ENCODE results near the gene PDYN.

GRCh38 chr20:1942061-1942460 lies 51.8 kb downstream of the PDYN start:
- TF ChIP-seq POLR2AphosphoS5 (IDR thresholded peaks at IDR 0.05; ENCODE audit: control insufficient read depth, insufficient read depth, low read depth, low read length) = no peak
- TF ChIP-seq CTCF (IDR thresholded peaks at IDR 0.05 in 2 of 3, conservative IDR thresholded peaks at IDR 0.05 in 1 of 3; ENCODE audit: insufficient read depth in 2 of 3, low read depth in 1 of 3, low read length in 3 of 3) = no peak
- TF ChIP-seq KLF1 (tag; IDR thresholded peaks at IDR 0.05) = no peak
- no peak for TF ChIP-seq NCOR1 (IDR thresholded peaks at IDR 0.05)
- TF ChIP-seq TCF3 (CRISPR knock-in tag; IDR thresholded peaks at IDR 0.05) = no peak
- no peak for TF ChIP-seq POLR2G (IDR thresholded peaks at IDR 0.05; ENCODE audit: low read depth, low read length)
- TF ChIP-seq ZBTB43 (CRISPR knock-in tag; IDR thresholded peaks at IDR 0.05) = no peak
- no peak for TF ChIP-seq SIN3A (IDR thresholded peaks at IDR 0.05; ENCODE audit: borderline replicate concordance in 2 of 2, control insufficient read depth in 1 of 2, low read depth in 2 of 2, low read length in 2 of 2)
- no peak for TF ChIP-seq YY1 (IDR thresholded peaks at IDR 0.05; ENCODE audit: borderline replicate concordance in 1 of 3, control insufficient read depth in 1 of 3, extremely low read depth in 1 of 3, insufficient read depth in 3 of 3, insufficient read length in 1 of 3, insufficient replicate concordance in 2 of 3, low read depth in 1 of 3, low read length in 2 of 3)

All from K562 (cell line).